SU-DHL-6 (cell line): ENCODE results near the gene LHPP.

Experiments used
- EZH2phosphoT487 ChIP-seq: fragments of 200-600 bp; sonication (generic), shearing (Covaris generic); conservative IDR thresholded peaks from 2 replicates; pipeline ENCODE4 v1.6.1; 2018; ENCODE audit warnings: mild to moderate bottlenecking, antibody characterized with exemption, low read length, moderate library complexity, mixed read lengths
- TF ChIP-seq, protein P1 (sequence below): fragments of 200-600 bp; sonication (generic); IDR thresholded peaks from one replicate; pipeline ENCODE4 v1.5.1; 2017; ENCODE audit warnings: antibody characterized with exemption, mild to moderate bottlenecking, low read length, moderate library complexity; ENCODE audit not compliant: insufficient read depth, poor library complexity, severe bottlenecking

DNA sequence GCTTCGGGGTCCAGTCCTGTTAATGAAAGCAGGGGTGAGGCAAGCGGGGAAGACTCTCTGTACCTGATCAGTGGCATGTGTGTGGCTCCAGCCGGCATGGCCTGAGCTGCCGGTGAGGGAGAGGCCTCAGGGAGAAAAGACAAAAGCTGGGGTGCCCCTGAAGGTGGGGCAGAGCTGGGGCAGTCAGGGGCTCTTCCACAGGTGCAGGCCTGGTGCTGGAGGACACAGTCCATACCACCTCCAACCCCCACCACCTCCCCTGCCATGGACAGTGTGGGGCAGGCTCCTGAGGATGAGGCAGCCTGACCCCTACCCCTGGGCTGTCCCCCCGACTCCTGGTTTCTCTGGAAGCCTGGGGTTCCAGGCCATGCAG, 129.5 kb downstream of the LHPP start:
- TF ChIP-seq, protein P1, sequence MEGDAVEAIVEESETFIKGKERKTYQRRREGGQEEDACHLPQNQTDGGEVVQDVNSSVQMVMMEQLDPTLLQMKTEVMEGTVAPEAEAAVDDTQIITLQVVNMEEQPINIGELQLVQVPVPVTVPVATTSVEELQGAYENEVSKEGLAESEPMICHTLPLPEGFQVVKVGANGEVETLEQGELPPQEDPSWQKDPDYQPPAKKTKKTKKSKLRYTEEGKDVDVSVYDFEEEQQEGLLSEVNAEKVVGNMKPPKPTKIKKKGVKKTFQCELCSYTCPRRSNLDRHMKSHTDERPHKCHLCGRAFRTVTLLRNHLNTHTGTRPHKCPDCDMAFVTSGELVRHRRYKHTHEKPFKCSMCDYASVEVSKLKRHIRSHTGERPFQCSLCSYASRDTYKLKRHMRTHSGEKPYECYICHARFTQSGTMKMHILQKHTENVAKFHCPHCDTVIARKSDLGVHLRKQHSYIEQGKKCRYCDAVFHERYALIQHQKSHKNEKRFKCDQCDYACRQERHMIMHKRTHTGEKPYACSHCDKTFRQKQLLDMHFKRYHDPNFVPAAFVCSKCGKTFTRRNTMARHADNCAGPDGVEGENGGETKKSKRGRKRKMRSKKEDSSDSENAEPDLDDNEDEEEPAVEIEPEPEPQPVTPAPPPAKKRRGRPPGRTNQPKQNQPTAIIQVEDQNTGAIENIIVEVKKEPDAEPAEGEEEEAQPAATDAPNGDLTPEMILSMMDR: no peak
- TF ChIP-seq EZH2phosphoT487: no peak
